SK-N-SH treated with all-trans-retinoic acid at 6 μM for 48 hours (cell line): Measurements from ENCODE around the gene SMIM20.

Source experiments
- ATAC-seq: fragments of 200-7000 bp; cut with Tn5 transposase; 3 replicates; pipeline ENCODE4 v1.9.1; 2020; ENCODE audit warnings: mild to moderate bottlenecking, moderate library complexity
- ARNTL ChIP-seq: fragments of 450-650 bp; formaldehyde crosslinking; IDR thresholded peaks from 2 replicates; pipeline ENCODE4 v1.5.0; 2020; ENCODE audit warnings: low read depth, mild to moderate bottlenecking, moderate library complexity, borderline replicate concordance
- BACH2 ChIP-seq: fragments of 250-450 bp; sonication (Bioruptor Pico); IDR thresholded peaks from 2 replicates; pipeline ENCODE4 v1.9.0; 2021; ENCODE audit warnings: mild to moderate bottlenecking, borderline replicate concordance
- CREB5 ChIP-seq: fragments of 250-450 bp; sonication (Bioruptor Pico); IDR thresholded peaks from 2 replicates; pipeline ENCODE4 v1.5.1; 2020; ENCODE audit warnings: low read depth, mild to moderate bottlenecking, moderate library complexity
- CSDC2 ChIP-seq: fragments of 250-450 bp; sonication (Bioruptor Pico); IDR thresholded peaks from 2 replicates; pipeline ENCODE4 v1.5.0; 2020; ENCODE audit warnings: mild to moderate bottlenecking, moderate library complexity
- CSRNP3 ChIP-seq: fragments of 250-450 bp; sonication (Bioruptor Pico); IDR thresholded peaks from 2 replicates; pipeline ENCODE4 v1.5.1; 2021; ENCODE audit warnings: mild to moderate bottlenecking, moderate library complexity
- ESRRG ChIP-seq: fragments of 250-450 bp; sonication (Bioruptor Pico); IDR thresholded peaks from 2 replicates; pipeline ENCODE4 v1.6.1; 2021; ENCODE audit warnings: mild to moderate bottlenecking
- GLIS3 ChIP-seq: fragments of 250-450 bp; sonication (Bioruptor Pico); IDR thresholded peaks from 2 replicates; pipeline ENCODE4 v1.5.0; 2020; ENCODE audit warnings: mild to moderate bottlenecking, moderate library complexity
- ISL1 ChIP-seq: fragments of 250-450 bp; sonication (Bioruptor Pico); IDR thresholded peaks from 2 replicates; pipeline ENCODE4 v2.1.2; 2022; ENCODE audit warnings: mild to moderate bottlenecking, moderate library complexity
- OSR1 ChIP-seq: fragments of 250-450 bp; sonication (Bioruptor Pico); IDR thresholded peaks from 2 replicates; pipeline ENCODE4 v1.8.0; 2022; ENCODE audit warnings: moderate library complexity, mild to moderate bottlenecking, inconsistent platforms
- PATZ1 ChIP-seq: fragments of 250-450 bp; sonication (Bioruptor Pico); IDR thresholded peaks from 2 replicates; pipeline ENCODE4 v1.8.0; 2020; ENCODE audit warnings: mild to moderate bottlenecking, moderate library complexity, borderline replicate concordance
- POU6F1 ChIP-seq: fragments of 250-450 bp; sonication (Bioruptor Pico); IDR thresholded peaks from 2 replicates; pipeline ENCODE4 v1.8.0; 2021; ENCODE audit warnings: low read depth, mild to moderate bottlenecking, moderate library complexity, borderline replicate concordance
- PPARA ChIP-seq: fragments of 250-450 bp; sonication (Bioruptor Pico); IDR thresholded peaks from 2 replicates; pipeline ENCODE4 v1.5.0; 2020; ENCODE audit warnings: mild to moderate bottlenecking, borderline replicate concordance
- RARB ChIP-seq: fragments of 250-450 bp; sonication (Bioruptor Pico); IDR thresholded peaks from 2 replicates; pipeline ENCODE4 v1.8.0; 2021; ENCODE audit warnings: mild to moderate bottlenecking, moderate library complexity
- SNAI2 ChIP-seq: fragments of 250-450 bp; sonication (Bioruptor Pico); IDR thresholded peaks from 2 replicates; pipeline ENCODE4 v1.5.0; 2020; ENCODE audit warnings: mild to moderate bottlenecking, moderate library complexity
- TCF4 ChIP-seq: fragments of 250-450 bp; sonication (Bioruptor Pico); IDR thresholded peaks from 2 replicates; pipeline ENCODE4 v1.8.0; 2021; ENCODE audit warnings: mild to moderate bottlenecking, moderate library complexity, borderline replicate concordance
- TOX ChIP-seq: fragments of 250-450 bp; sonication (Bioruptor Pico); IDR thresholded peaks from 2 replicates; pipeline ENCODE4 v1.8.0; 2021; ENCODE audit warnings: mild to moderate bottlenecking, moderate library complexity, borderline replicate concordance
- ZC3H10 ChIP-seq: fragments of 250-450 bp; sonication (Bioruptor Pico); IDR thresholded peaks from 2 replicates; pipeline ENCODE4 v1.5.1; 2021; ENCODE audit warnings: mild to moderate bottlenecking, moderate library complexity
- ZFP3 ChIP-seq: fragments of 250-450 bp; sonication (Bioruptor Pico); IDR thresholded peaks from 2 replicates; pipeline ENCODE4 v1.5.0; 2020; ENCODE audit warnings: mild to moderate bottlenecking, moderate library complexity
- ZFP30 ChIP-seq: fragments of 450-650 bp; formaldehyde crosslinking; IDR thresholded peaks from 2 replicates; pipeline ENCODE4 v1.5.0; 2022; ENCODE audit warnings: mild to moderate bottlenecking, moderate library complexity
- ZNF565 ChIP-seq: fragments of 450-650 bp; formaldehyde crosslinking; conservative IDR thresholded peaks from 2 replicates; pipeline ENCODE4 v1.5.0; 2020; ENCODE audit warnings: low read depth, mild to moderate bottlenecking, moderate library complexity
- ZNF70 ChIP-seq: fragments of 450-650 bp; formaldehyde crosslinking; IDR thresholded peaks from 2 replicates; pipeline ENCODE4 v1.5.0; 2020; ENCODE audit warnings: mild to moderate bottlenecking, moderate library complexity

SMIM20 gene

GRCh38 chr4:25925486-25926201, 11.6 kb downstream of the SMIM20 start:
- TF ChIP-seq ZFP30 (CRISPR knock-in tag) = no peak
- no peak for TF ChIP-seq ZFP3 (CRISPR knock-in tag)
- no peak for TF ChIP-seq ZNF565 (CRISPR knock-in tag)
- TF ChIP-seq RARB (CRISPR knock-in tag) = no peak
- TF ChIP-seq PATZ1 (CRISPR knock-in tag) = no peak
- TF ChIP-seq ESRRG (CRISPR knock-in tag) = no peak
- no peak for TF ChIP-seq PPARA
- TF ChIP-seq SNAI2 (CRISPR knock-in tag) = no peak
- no peak for TF ChIP-seq TCF4 (CRISPR knock-in tag)
- no peak for TF ChIP-seq OSR1 (CRISPR knock-in tag)
- TF ChIP-seq POU6F1 (CRISPR knock-in tag) = no peak
- TF ChIP-seq CREB5 (CRISPR knock-in tag) = no peak
- TF ChIP-seq CSRNP3 = no peak
- TF ChIP-seq ZNF70 (CRISPR knock-in tag) = no peak
- no peak for TF ChIP-seq GLIS3
- TF ChIP-seq BACH2 (CRISPR knock-in tag) = no peak
- no peak for TF ChIP-seq ISL1 (CRISPR knock-in tag)
- no peak for TF ChIP-seq TOX
- TF ChIP-seq ARNTL = no peak
- TF ChIP-seq CSDC2 = no peak
- ATAC-seq = no peak

- ATAC-seq = no peak
- TF ChIP-seq SNAI2 (CRISPR knock-in tag) = no peak
- no peak for TF ChIP-seq CREB5 (CRISPR knock-in tag)
- TF ChIP-seq TCF4 (CRISPR knock-in tag) = no peak
- no peak for TF ChIP-seq RARB (CRISPR knock-in tag)
- TF ChIP-seq CSRNP3 = no peak
- TF ChIP-seq BACH2 (CRISPR knock-in tag) = no peak
- TF ChIP-seq GLIS3 = no peak
- TF ChIP-seq POU6F1 (CRISPR knock-in tag) = no peak
- TF ChIP-seq ZFP3 (CRISPR knock-in tag) = no peak
- TF ChIP-seq ARNTL = no peak
- TF ChIP-seq ZNF70 (CRISPR knock-in tag) = no peak
- TF ChIP-seq ZC3H10 (CRISPR knock-in tag) = no peak
- TF ChIP-seq, all 23 proteins: peak for 0
Observed at GRCh38 chr4:25926462-25926861, 12.4 kb downstream of the SMIM20 start.
